Measurements from ENCODE around the gene VEZT. TPM values are rescaled to one million over a fixed set of nuclear protein-coding genes. Genes with fewer than 3 reads are reported as not detected.
"Not testable (repeated sequence)": the region's sequence is repeated elsewhere in the genome, so short reads cannot be mapped to it uniquely, and the experiment has no call there.

VEZT gene
- total and polyA plus RNA-seq, 9 donors, result 31.2 to 67.7 (median 52.8) TPM

- TF ChIP-seq EP300 (IDR thresholded peaks at IDR 0.05), result no peak
- no peak for TF ChIP-seq CTCF (IDR thresholded peaks at IDR 0.05)
- no peak for TF ChIP-seq POLR2A (IDR thresholded peaks at IDR 0.05)
- H3K4me1 ChIP-seq (ENCODE audit: insufficient read depth), result peaks cover 12% of the 10 kb centered on the region
- H3K36me3 ChIP-seq, result no peaks in the 10 kb centered on the region
- no peaks in the 10 kb centered on the region for H3K9me3 ChIP-seq
- no peak overlapping the region for H3K27ac ChIP-seq
- intact Hi-C loops (cut with DNase I), result no loop called here
- no peak for DNase-seq
- 69 to 76% (median 76%) methylated on average over 7 of the region's 7 CpGs for WGBS, 3 donors
- H3K27me3 ChIP-seq, result no peaks in the 10 kb centered on the region
- H3K4me3 ChIP-seq, result no peak overlapping the region
These were observed 12.0 kb downstream of the VEZT start for GRCh38 chr12:95229636-95230035.

GRCh38 chr12:95230313-95230712, 12.7 kb downstream of the VEZT start:
- H3K36me3 ChIP-seq, result no peaks in the 10 kb centered on the region
- H3K9me3 ChIP-seq, result no peaks in the 10 kb centered on the region
- peaks cover 9% of the 10 kb centered on the region for H3K4me1 ChIP-seq (ENCODE audit: insufficient read depth)
- no peak for TF ChIP-seq POLR2A (IDR thresholded peaks at IDR 0.05)
- no peak for TF ChIP-seq EP300 (IDR thresholded peaks at IDR 0.05)
- TF ChIP-seq CTCF (IDR thresholded peaks at IDR 0.05), result no peak
- DNase-seq, result no peak
- H3K27ac ChIP-seq, result no peak overlapping the region
- intact Hi-C loops (cut with DNase I), result no loop called here
- H3K27me3 ChIP-seq, result no peaks in the 10 kb centered on the region
- H3K4me3 ChIP-seq, result no peak overlapping the region

GRCh38 chr12:95231190-95231589, 13.6 kb downstream of the VEZT start:
- no peaks in the 10 kb centered on the region for H3K36me3 ChIP-seq
- 22 to 38% (median 24%) methylated on average over 2 of the region's 2 CpGs for WGBS, 3 donors
- peaks cover 9% of the 10 kb centered on the region for H3K4me1 ChIP-seq (ENCODE audit: insufficient read depth)
- no peak overlapping the region for H3K27ac ChIP-seq
- intact Hi-C loops (cut with DNase I), result no loop called here
- no peak for DNase-seq
- no peaks in the 10 kb centered on the region for H3K27me3 ChIP-seq
- TF ChIP-seq CTCF (IDR thresholded peaks at IDR 0.05) (no peak), EP300 (IDR thresholded peaks at IDR 0.05) (no peak), POLR2A (IDR thresholded peaks at IDR 0.05) (no peak)
- H3K9me3 ChIP-seq, result no peaks in the 10 kb centered on the region
- no peak overlapping the region for H3K4me3 ChIP-seq

- WGBS, 3 donors, result 97% methylated on average over 14 of the region's 14 CpGs
- not testable (repeated sequence) for H3K4me1 ChIP-seq (ENCODE audit: insufficient read depth)
These were observed 16.6 kb downstream of the VEZT start for GRCh38 chr12:95234187-95234586.

GRCh38 chr12:95235621-95236020, 18.0 kb downstream of the VEZT start:
- H3K4me1 ChIP-seq (ENCODE audit: insufficient read depth); intact Hi-C loops (cut with DNase I); DNase-seq; H3K36me3 ChIP-seq; H3K4me3 ChIP-seq; H3K9me3 ChIP-seq; H3K27ac ChIP-seq; H3K27me3 ChIP-seq: not testable (repeated sequence)
- 94 to 96% (median 96%) methylated on average over 21 to 31 of the region's 31 CpGs for WGBS, 3 donors

More at GRCh38 chr12:95234187-95234586, 16.6 kb downstream of the VEZT start:
- H3K4me3 ChIP-seq; intact Hi-C loops (cut with DNase I); H3K36me3 ChIP-seq; DNase-seq; H3K27me3 ChIP-seq; H3K27ac ChIP-seq; H3K9me3 ChIP-seq: not testable (repeated sequence)

- WGBS, 3 donors, result 24 to 36% (median 26%) methylated on average over 1 of the region's 1 CpG
- intact Hi-C loops (cut with DNase I), result no loop called here
- Histone ChIP-seq H3K27ac (no peak overlapping the region), H3K9me3 (no peaks in the 10 kb centered on the region), H3K4me1 (ENCODE audit: insufficient read depth) (peaks cover 7% of the 10 kb centered on the region), H3K36me3 (no peaks in the 10 kb centered on the region), H3K27me3 (no peaks in the 10 kb centered on the region), H3K4me3 (no peak overlapping the region)
- DNase-seq, result no peak
- TF ChIP-seq POLR2A (IDR thresholded peaks at IDR 0.05) (no peak), EP300 (IDR thresholded peaks at IDR 0.05) (no peak), CTCF (IDR thresholded peaks at IDR 0.05) (no peak)
These were observed 19.7 kb downstream of the VEZT start for GRCh38 chr12:95237315-95237714.

Data from ovary (tissue), 9 donors.